Heart left ventricle (tissue), 13 donors: ENCODE results near the gene OR5A2.

Experiments used
- CTCF ChIP-seq, 12 donors: fragments of 200-600 bp; sonication (generic) in 4 of 12; IDR thresholded peaks; one replicate each; pipeline versions ENCODE4 v1.5.0 to v1.8.0; 2018 to 2022; ENCODE audit warnings: antibody characterized with exemption in 12 of 12, mild to moderate bottlenecking in 5 of 12
- POLR2A ChIP-seq, 2 donors: fragments of 450-650 bp; IDR thresholded peaks; one replicate each; pipeline ENCODE4 v1.6.1; 2017; ENCODE audit warnings: antibody characterized with exemption in 2 of 2, mild to moderate bottlenecking in 2 of 2, moderate library complexity in 2 of 2
- donor health status: ischemic (EF 13 %, LVEDD 7.1; RV severe dilation, severe dysfunction).
- donor health status: DM: no; HTN: yes; CAD: no.
- donor health status: DM: no; HTN: no; CAD: no.
- donor health status: ischemic (EF 25% LVEDD 6.9; RV normal size, moderate dysfunction).
- donor health status: ischemic (EF 25% LVEDD 5.7; RV mildly dilated, moderate dysfunction).
- donor health status: ischemic (EF 35%, LVEDD 5.7; RV mildly dilated, moderate dysfunction).
- donor health status: nonischemic (EF 11% LVEDD 7.7; RV severe dilation, severe dysfunction).
- donor health status: DM: yes; HTN: yes; CAD: no.
- donor health status: PGD.
- donor health status: ischemic (EF 29% LVEDD 5.4; RV normal size, mild dysfunction).
- donor health status: nonischemic (EF 23%, LVEDD 6.1; RV moderate dilation, normal function).

- no peak for TF ChIP-seq CTCF (IDR thresholded peaks at IDR 0.05)
- no peak for TF ChIP-seq POLR2A (IDR thresholded peaks at IDR 0.05)
Measured at GRCh38 chr11:59448484-59448883, 22.3 kb upstream of the OR5A2 start.
